Myocyte (in vitro differentiated cells): ENCODE data around the gene ZNF718. TPM values are rescaled to one million over a fixed set of nuclear protein-coding genes. Genes with fewer than 3 reads are reported as not detected.
"Not testable (repeated sequence)": the region's sequence is repeated elsewhere in the genome, so short reads cannot be mapped to it uniquely, and the experiment has no call there.

ENCODE experiments used
- DNase-seq: peaks from one replicate; pipeline ENCODE4 v3.0.0-alpha.2; 2012; ENCODE audit warnings: low read depth
- polyA plus RNA-seq: library from polyadenylated mRNA; unstranded; fragments of >200 nt; gene quantifications from one replicate; pipeline ENCODE4 v1.2.1, GENCODE V29; 2012; ENCODE audit warnings: missing spikeins
- total RNA-seq: library from RNA; depleted of rRNA; stranded (reverse); fragments of >200 nt; gene quantifications from 2 replicates; pipeline ENCODE4 v1.2.3, GENCODE V29; 2014

The ZNF718 gene
- 4.3 and 4.9 TPM in 2 replicates for total RNA-seq
- polyA plus RNA-seq, result 2.0 TPM

GRCh38 chr4:124275-125081 is at the start of gene ZNF718:
Gene ZNF718 (plus strand): TSS chr4:124501. CDS start chr4:124671, 170 bp downstream.
- peak; percentile 98 for DNase-seq

GRCh38 chr4:85951-86350 is 38.4 kb upstream of the ZNF718 start:
- DNase-seq, result no peak

GRCh38 chr4:86559-87324 is 37.6 kb upstream of the ZNF718 start:
- not testable (repeated sequence) for DNase-seq

GRCh38 chr4:98386-98785 is 25.9 kb upstream of the ZNF718 start:
- DNase-seq, result no peak

GRCh38 chr4:99863-100262 is 24.4 kb upstream of the ZNF718 start:
- DNase-seq, result no peak

GRCh38 chr4:107083-107443 is 17.2 kb upstream of the ZNF718 start:
- DNase-seq, result no peak

- no peak for DNase-seq
Measured at GRCh38 chr4:107444-108429, 16.6 kb upstream of the ZNF718 start.

GRCh38 chr4:112771-113170 is 11.5 kb upstream of the ZNF718 start:
- no peak for DNase-seq

GRCh38 chr4:113732-114131 is 10.6 kb upstream of the ZNF718 start:
- no peak for DNase-seq

GRCh38 chr4:114149-114548 is 10.2 kb upstream of the ZNF718 start:
- no peak for DNase-seq

- DNase-seq, result no peak
Measured at GRCh38 chr4:116499-116898, 7.8 kb upstream of the ZNF718 start.

GRCh38 chr4:120616-121015 is 3.7 kb upstream of the ZNF718 start:
- DNase-seq, result no peak

- no peak for DNase-seq
Measured at GRCh38 chr4:121408-122084, 2.8 kb upstream of the ZNF718 start.

GRCh38 chr4:123922-124274 is 403 bp upstream of the ZNF718 start:
- DNase-seq, result not testable (repeated sequence)

GRCh38 chr4:125091-125771 is 930 bp downstream of the ZNF718 start:
- DNase-seq, result peak; percentile 17

GRCh38 chr4:125833-126232 is 1.5 kb downstream of the ZNF718 start:
- no peak for DNase-seq

- DNase-seq, result no peak
Measured at GRCh38 chr4:132483-132882, 8.2 kb downstream of the ZNF718 start.

GRCh38 chr4:138935-139334 is 14.6 kb downstream of the ZNF718 start:
- no peak for DNase-seq

GRCh38 chr4:139691-140090 is 15.4 kb downstream of the ZNF718 start:
- DNase-seq, result no peak

- no peak for DNase-seq
Measured at GRCh38 chr4:146621-147020, 22.3 kb downstream of the ZNF718 start.
